Neural progenitor cell (in vitro differentiated cells): ENCODE results near the gene ATP13A1. TPM values are rescaled to one million over a fixed set of nuclear protein-coding genes. Genes with fewer than 3 reads are reported as not detected.
"Not testable (repeated sequence)": the region's sequence is repeated elsewhere in the genome, so short reads cannot be mapped to it uniquely, and the experiment has no call there.

ENCODE experiments used
- DNase-seq: peaks from one replicate; pipeline ENCODE4 v3.0.0-alpha.2; 2016; ENCODE audit warnings: low spot score
- H2AFZ ChIP-seq: fragments of 200-600 bp; sonication (generic); replicated peaks from 2 replicates; pipeline ENCODE4 v1.6.1; 2016; ENCODE audit warnings: antibody characterized with exemption
- H3F3A ChIP-seq: fragments of 200-600 bp; sonication (generic); 2 replicates; pipeline ENCODE4 v1.6.1; 2016; ENCODE audit warnings: antibody characterized with exemption, low read depth
- H3K27ac ChIP-seq: fragments of 200-600 bp; sonication (generic); 2 replicates; pipeline ENCODE4 v1.5.1; 2016; ENCODE audit warnings: mild to moderate bottlenecking
- H3K27me3 ChIP-seq: fragments of 200-600 bp; sonication (generic); 2 replicates; pipeline ENCODE4 v1.6.1; 2016; ENCODE audit warnings: mild to moderate bottlenecking, moderate library complexity
- H3K36me3 ChIP-seq: fragments of 200-600 bp; sonication (generic); 2 replicates; pipeline ENCODE4 v1.5.1; 2016
- H3K4me1 ChIP-seq: fragments of 200-600 bp; sonication (generic); 2 replicates; pipeline ENCODE4 v1.6.1; 2016; ENCODE audit warnings: mixed run types
- H3K4me2 ChIP-seq: fragments of 200-600 bp; sonication (generic); 2 replicates; pipeline ENCODE4 v1.6.1; 2016
- H3K4me3 ChIP-seq: fragments of 200-600 bp; sonication (generic); 2 replicates; pipeline ENCODE4 v1.5.1; 2016
- H3K79me2 ChIP-seq: fragments of 200-600 bp; sonication (generic); 2 replicates; pipeline ENCODE4 v1.6.1; 2016; ENCODE audit warnings: low read depth
- H3K9ac ChIP-seq: fragments of 200-600 bp; sonication (generic); 2 replicates; pipeline ENCODE4 v1.6.1; 2016
- H3K9me3 ChIP-seq: fragments of 200-600 bp; sonication (generic); 2 replicates; pipeline ENCODE4 v1.5.1; 2016; ENCODE audit warnings: low read depth
- H4K20me1 ChIP-seq: fragments of 200-600 bp; sonication (generic); 2 replicates; pipeline ENCODE4 v1.6.1; 2016; ENCODE audit warnings: low read depth
- H3K27ac Mint-ChIP-seq: 3 replicates; pipeline ENCODE4 v1.8.0; 2021; ENCODE audit warnings: mixed read lengths
- H3K27me3 Mint-ChIP-seq: 2 replicates; pipeline ENCODE4 v1.8.0; 2022; ENCODE audit warnings: low read depth, mild to moderate bottlenecking, inconsistent platforms, moderate library complexity, mixed read lengths; ENCODE audit not compliant: insufficient read depth
- H3K36me3 Mint-ChIP-seq: 3 replicates; pipeline ENCODE4 v1.8.0; 2021; ENCODE audit warnings: mixed read lengths
- H3K4me1 Mint-ChIP-seq: 3 replicates; pipeline ENCODE4 v1.8.0; 2021; ENCODE audit warnings: mixed read lengths
- H3K4me3 Mint-ChIP-seq: 3 replicates; pipeline ENCODE4 v1.8.0; 2021; ENCODE audit warnings: mild to moderate bottlenecking, moderate library complexity, mixed read lengths
- H3K9me3 Mint-ChIP-seq: 3 replicates; pipeline ENCODE4 v1.8.0; 2020; ENCODE audit warnings: mixed read lengths
- CTCF ChIP-seq: fragments of 200-600 bp; sonication (generic); IDR thresholded peaks from 2 replicates; pipeline ENCODE4 v1.5.1; 2017; ENCODE audit warnings: antibody characterized with exemption, mild to moderate bottlenecking
- EZH2 ChIP-seq: fragments of 200-600 bp; sonication (generic); IDR thresholded peaks from 2 replicates; pipeline ENCODE4 v1.6.1; 2017; ENCODE audit warnings: antibody characterized with exemption, mild to moderate bottlenecking, moderate library complexity
- EZH2phosphoT487 ChIP-seq: fragments of 200-600 bp; sonication (generic); IDR thresholded peaks from 2 replicates; pipeline ENCODE4 v1.6.1; 2017; ENCODE audit warnings: antibody characterized with exemption
- total RNA-seq: library from RNA; depleted of rRNA; stranded (reverse); fragments of >200 nt; gene quantifications from 2 replicates; pipeline ENCODE4 v1.2.3, GENCODE V29; 2015; ENCODE audit warnings: low replicate concordance

Gene ATP13A1
- total RNA-seq, 1 donor from 2014 or later, result 19.2 TPM

- peaks cover 31% of the 10 kb centered on the region for H3F3A ChIP-seq
- H3K9me3 ChIP-seq, result no peaks in the 10 kb centered on the region
- Mint-ChIP-seq H3K4me1 (peaks cover 13% of the 10 kb centered on the region), H3K4me3 (peak within 1 kb of the TSS; percentile 86), H3K36me3 (peaks cover 14% of the 10 kb centered on the region), H3K9me3 (peaks cover 16% of the 10 kb centered on the region), H3K27ac (no peak within 1 kb of the TSS), H3K27me3 (peaks cover 12% of the 10 kb centered on the region)
- peaks cover 46% of the 10 kb centered on the region for H3K79me2 ChIP-seq
- H3K36me3 ChIP-seq, result peaks cover 3% of the 10 kb centered on the region
- no peaks in the 10 kb centered on the region for H4K20me1 ChIP-seq
- H2AFZ ChIP-seq, result peak within 1 kb of the TSS; percentile 86
- peak within 1 kb of the TSS; percentile 84 for H3K4me2 ChIP-seq
- no peak for TF ChIP-seq EZH2
- TF ChIP-seq CTCF, result no peak
- TF ChIP-seq EZH2phosphoT487, result no peak
- peak within 1 kb of the TSS; percentile 91 for H3K9ac ChIP-seq
- H3K27ac ChIP-seq, result peak within 1 kb of the TSS; percentile 94
- H3K4me3 ChIP-seq, result peak within 1 kb of the TSS; percentile 92
- no peaks in the 10 kb centered on the region for H3K27me3 ChIP-seq
- peak; percentile 98 for DNase-seq
- H3K4me1 ChIP-seq, result peaks cover 14% of the 10 kb centered on the region
These were observed 4.9 kb upstream of the ATP13A1 start, which contains the start of gene ZNF101 for GRCh38 chr19:19668230-19669012. Gene ZNF101, plus strand, starts transcription at chr19:19668839. Its CDS starts 125 bp downstream, at chr19:19668964.

DNA sequence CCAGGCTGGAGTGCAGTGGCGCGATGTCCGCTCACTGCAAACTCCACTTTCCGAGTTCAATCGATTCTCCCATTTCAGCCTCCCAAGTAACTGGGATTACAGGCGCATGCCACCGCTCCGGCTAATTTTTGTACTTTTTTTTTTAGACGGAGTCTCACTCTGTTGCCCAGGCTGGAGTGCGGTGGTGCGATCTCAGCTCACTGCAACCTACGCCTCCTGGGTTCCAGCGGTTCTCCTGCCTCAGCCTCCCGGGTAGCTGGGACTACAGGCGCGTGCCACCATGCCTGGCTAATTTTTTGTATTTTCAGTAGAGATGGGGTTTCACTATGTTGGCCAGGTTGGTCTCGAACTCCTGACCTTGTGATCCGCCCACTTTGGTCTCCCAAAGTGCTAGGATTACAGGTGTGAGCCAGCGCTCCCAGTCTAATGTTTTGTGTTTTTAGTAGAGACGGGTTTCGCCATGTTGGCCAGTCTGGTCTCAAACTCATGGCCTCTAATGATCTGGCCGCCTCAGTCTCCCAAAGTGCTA is 2.0 kb upstream of the ATP13A1 start:
- Histone ChIP-seq H4K20me1 (peaks cover 25% of the 10 kb centered on the region), H3F3A (peaks cover 48% of the 10 kb centered on the region), H3K4me1 (peaks cover 29% of the 10 kb centered on the region), H3K79me2 (peaks cover 46% of the 10 kb centered on the region)
- peaks cover 31% of the 10 kb centered on the region for H3K4me1 Mint-ChIP-seq
- peak overlapping the region; percentile 48 for H3K4me3 Mint-ChIP-seq
- H3K9me3 ChIP-seq, H3K27me3 ChIP-seq, H3K9me3 Mint-ChIP-seq, H3K4me3 ChIP-seq, H3K4me2 ChIP-seq, H3K27me3 Mint-ChIP-seq, H3K27ac ChIP-seq, H2AFZ ChIP-seq, H3K36me3 ChIP-seq, H3K9ac ChIP-seq, DNase-seq, H3K27ac Mint-ChIP-seq: not testable (repeated sequence)
- peaks cover 12% of the 10 kb centered on the region for H3K36me3 Mint-ChIP-seq

DNA sequence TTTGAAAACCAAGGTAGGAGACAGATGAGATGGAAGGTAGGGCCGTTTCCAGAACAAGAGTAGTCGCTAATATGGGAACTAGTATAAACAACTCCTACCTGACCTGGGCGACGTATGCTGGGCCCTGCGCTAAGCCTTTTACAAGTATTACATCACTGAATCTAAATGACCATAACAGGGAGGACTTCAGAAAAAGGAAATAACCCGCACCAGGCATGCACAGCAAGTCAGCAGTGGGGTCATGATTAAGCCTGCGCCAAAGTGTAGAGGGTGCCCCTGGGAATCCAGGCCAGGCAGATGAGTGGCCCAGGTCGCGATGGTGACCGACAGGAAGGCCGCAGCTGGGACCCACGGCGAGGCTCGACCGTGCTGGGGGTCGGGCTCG is 613 bp downstream of the ATP13A1 start:
- Histone ChIP-seq H4K20me1 (peaks cover 28% of the 10 kb centered on the region), H3K4me1 (peaks cover 15% of the 10 kb centered on the region), H2AFZ (no peak overlapping the region), H3K27me3 (no peaks in the 10 kb centered on the region), H3K4me3 (peak overlapping the region; percentile 86), H3F3A (peaks cover 29% of the 10 kb centered on the region), H3K4me2 (peak overlapping the region; percentile 90), H3K36me3 (no peaks in the 10 kb centered on the region), H3K9ac (peak overlapping the region; percentile 68), H3K27ac (no peak overlapping the region), H3K9me3 (no peaks in the 10 kb centered on the region), H3K79me2 (peaks cover 41% of the 10 kb centered on the region)
- Mint-ChIP-seq H3K27me3 (peaks cover 3% of the 10 kb centered on the region), H3K9me3 (no peaks in the 10 kb centered on the region), H3K36me3 (peaks cover 20% of the 10 kb centered on the region), H3K4me3 (peak overlapping the region; percentile 92), H3K27ac (peak overlapping the region; percentile 70), H3K4me1 (peaks cover 18% of the 10 kb centered on the region)
- TF ChIP-seq EZH2phosphoT487 (no peak), EZH2 (no peak), CTCF (no peak)
- no peak for DNase-seq

DNA sequence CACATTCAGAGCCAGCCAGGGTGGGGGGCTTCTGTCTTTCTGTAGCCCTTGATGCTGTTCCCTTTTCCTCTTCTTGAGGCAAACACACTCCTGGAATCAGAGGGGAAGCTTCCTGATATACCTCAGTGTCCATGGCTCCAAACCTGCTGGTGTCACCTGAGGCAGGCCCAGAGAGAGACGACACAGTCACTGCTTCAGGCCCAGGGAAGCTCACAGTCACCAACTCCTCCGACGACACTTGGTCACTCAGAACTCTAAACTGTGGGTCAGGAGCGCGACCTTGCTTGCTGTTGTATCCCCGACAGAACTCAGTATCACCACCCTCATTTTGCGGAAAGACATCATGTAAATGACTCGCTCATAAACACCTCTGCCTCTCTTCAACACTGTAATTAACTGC is 1.1 kb downstream of the ATP13A1 start:
- Histone ChIP-seq H3K4me2 (peak overlapping the region; percentile 90), H3K9me3 (no peaks in the 10 kb centered on the region), H3K79me2 (peaks cover 41% of the 10 kb centered on the region), H3K4me3 (peak overlapping the region; percentile 86), H3F3A (peaks cover 29% of the 10 kb centered on the region), H2AFZ (no peak overlapping the region), H3K27me3 (no peaks in the 10 kb centered on the region), H3K4me1 (peaks cover 15% of the 10 kb centered on the region), H3K9ac (no peak overlapping the region), H3K27ac (no peak overlapping the region), H3K36me3 (no peaks in the 10 kb centered on the region), H4K20me1 (peaks cover 28% of the 10 kb centered on the region)
- Mint-ChIP-seq H3K36me3 (peaks cover 20% of the 10 kb centered on the region), H3K9me3 (no peaks in the 10 kb centered on the region), H3K27ac (peak overlapping the region; percentile 70), H3K27me3 (peaks cover 3% of the 10 kb centered on the region), H3K4me3 (peak overlapping the region; percentile 92), H3K4me1 (peaks cover 18% of the 10 kb centered on the region)
- no peak for TF ChIP-seq CTCF
- TF ChIP-seq EZH2, result no peak
- no peak for TF ChIP-seq EZH2phosphoT487
- DNase-seq, result no peak
